ENCODE data around the gene ELP2. TPM values are rescaled to one million over a fixed set of nuclear protein-coding genes. Genes with fewer than 3 reads are reported as not detected.

The ELP2 gene
- total and polyA plus RNA-seq, 4 experiments from 2014 or later = 76.3 to 143 (median 110) TPM

DNA sequence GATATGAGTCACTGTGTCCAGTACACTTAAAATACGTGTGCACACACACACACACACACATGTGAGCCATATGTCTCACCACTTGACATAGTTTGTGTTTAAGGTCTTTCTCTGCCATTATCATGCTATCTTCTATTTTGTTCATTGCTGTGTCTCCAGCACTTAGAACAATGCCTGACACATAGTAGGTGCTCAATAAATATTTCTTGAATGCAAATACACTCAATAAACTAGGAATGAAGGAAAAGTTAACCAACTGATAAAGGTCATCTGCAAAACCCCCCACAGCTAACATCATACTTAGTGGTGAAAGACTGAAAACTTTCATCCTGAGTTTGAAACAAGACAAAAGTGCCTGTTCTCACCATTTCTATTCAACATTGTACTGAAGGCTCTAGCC, 62.0 kb downstream of the ELP2 start:
- peaks cover 8% of the 10 kb centered on the region for H3K4me1 ChIP-seq (ENCODE audit: insufficient read depth, low read length)
- POLR2A ChIA-PET (ENCODE audit: partially characterized antibody) = no interaction called here
- DNase-seq = no peak
- Mint-ChIP-seq H3K27ac (no peak overlapping the region), H3K27me3 (peaks cover 4 to 7% of the 10 kb centered on the region in 2 donors), H3K4me1 (peaks cover 0 to 8% (median 3%) of the 10 kb centered on the region in 4 donors), H3K36me3 (peaks cover 0 to 4% of the 10 kb centered on the region in 2 donors), H3K9me3 (no peaks in the 10 kb centered on the region), H3K4me3 (no peak overlapping the region)
- no peak overlapping the region for H3K4me3 ChIP-seq (ENCODE audit: low read length in 2 of 2)
- no peaks in the 10 kb centered on the region for H3K27me3 ChIP-seq (ENCODE audit: insufficient read depth, low read length)
- no peak overlapping the region for H3K27ac ChIP-seq (ENCODE audit: low read depth, low read length)
- no peaks in the 10 kb centered on the region for H3K36me3 ChIP-seq (ENCODE audit: insufficient read depth, low read length)
- H3K9me3 ChIP-seq (ENCODE audit: control insufficient read depth in 1 of 2, low read length in 2 of 2) = no peaks in the 10 kb centered on the region
- intact Hi-C loops (cut with micrococcal nuclease) = no loop called here
- CTCF ChIA-PET (ENCODE audit: partially characterized antibody) = no interaction called here

- Histone ChIP-seq H3K4me3 (ENCODE audit: low read length in 2 of 2) (no peak overlapping the region), H3K9me3 (ENCODE audit: control insufficient read depth in 1 of 2, low read length in 2 of 2) (no peaks in the 10 kb centered on the region), H3K27ac (ENCODE audit: low read depth, low read length) (no peak overlapping the region), H3K4me1 (ENCODE audit: insufficient read depth, low read length) (no peaks in the 10 kb centered on the region), H3K27me3 (ENCODE audit: insufficient read depth, low read length) (no peaks in the 10 kb centered on the region), H3K36me3 (ENCODE audit: insufficient read depth, low read length) (no peaks in the 10 kb centered on the region)
- POLR2A ChIA-PET (ENCODE audit: partially characterized antibody) = no interaction called here
- no peaks in the 10 kb centered on the region for H3K4me1 Mint-ChIP-seq
- H3K36me3 Mint-ChIP-seq = peaks cover 0 to 4% of the 10 kb centered on the region in 2 donors
- CTCF ChIA-PET (ENCODE audit: partially characterized antibody) = interaction anchor here (1.1 kb wide), 1 partner anchor 12 kb away, joined by 3 read pairs; no protein-coding TSS in a partner anchor
- intact Hi-C loops (cut with micrococcal nuclease) = no loop called here
- peaks cover 2 to 5% of the 10 kb centered on the region in 2 donors for H3K27me3 Mint-ChIP-seq
- no peak overlapping the region for H3K27ac Mint-ChIP-seq
- no peak for DNase-seq
- no peak overlapping the region for H3K4me3 Mint-ChIP-seq
- no peaks in the 10 kb centered on the region for H3K9me3 Mint-ChIP-seq
Measured at GRCh38 chr18:36194600-36195315, 65.1 kb downstream of the ELP2 start.

DNA sequence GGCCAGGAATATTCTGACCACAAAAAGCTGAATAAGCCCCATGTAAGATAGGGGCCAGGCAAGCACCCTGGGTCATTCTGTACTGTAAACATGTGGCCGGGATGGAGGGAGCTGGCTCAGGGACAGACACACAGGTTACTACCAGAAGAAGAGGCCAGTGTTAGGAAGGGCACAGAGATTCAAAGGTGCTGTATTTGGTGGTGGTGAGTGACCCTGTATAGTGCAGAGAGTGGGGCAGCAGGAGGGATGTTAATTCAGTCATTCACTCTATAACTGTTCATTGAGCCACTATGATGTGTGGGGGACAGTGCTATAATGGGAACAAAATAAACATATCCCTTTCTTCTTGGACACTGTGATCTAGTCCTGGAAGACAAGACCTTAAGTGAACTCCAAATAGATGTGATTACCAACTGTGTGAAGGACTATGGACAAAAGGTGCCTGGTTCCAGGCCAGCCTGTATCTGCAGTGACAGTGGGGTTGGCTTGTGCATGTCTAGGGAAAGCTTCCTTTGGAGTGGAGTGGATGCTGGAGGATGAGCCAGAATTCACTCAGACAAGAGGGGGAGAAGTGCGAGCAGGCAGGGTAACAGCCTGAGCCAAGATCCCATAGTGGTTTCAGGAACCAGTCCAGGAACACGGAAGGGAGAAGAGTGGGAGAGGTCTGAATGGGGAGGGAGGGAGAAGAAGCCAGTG, 65.9 kb downstream of the ELP2 start:
- Mint-ChIP-seq H3K27me3 (peaks cover 2 to 5% of the 10 kb centered on the region in 2 donors), H3K9me3 (no peaks in the 10 kb centered on the region), H3K4me3 (no peak overlapping the region), H3K36me3 (peaks cover 0 to 4% of the 10 kb centered on the region in 2 donors), H3K27ac (no peak overlapping the region), H3K4me1 (no peaks in the 10 kb centered on the region)
- Histone ChIP-seq H3K9me3 (ENCODE audit: control insufficient read depth in 1 of 2, low read length in 2 of 2) (no peaks in the 10 kb centered on the region), H3K27me3 (ENCODE audit: insufficient read depth, low read length) (no peaks in the 10 kb centered on the region), H3K4me3 (ENCODE audit: low read length in 2 of 2) (no peak overlapping the region), H3K27ac (ENCODE audit: low read depth, low read length) (no peak overlapping the region), H3K36me3 (ENCODE audit: insufficient read depth, low read length) (no peaks in the 10 kb centered on the region), H3K4me1 (ENCODE audit: insufficient read depth, low read length) (no peaks in the 10 kb centered on the region)
- ChIA-PET CTCF (ENCODE audit: partially characterized antibody) (no interaction called here), POLR2A (ENCODE audit: partially characterized antibody) (no interaction called here)
- intact Hi-C loops (cut with micrococcal nuclease) = no loop called here
- DNase-seq = no peak

DNA sequence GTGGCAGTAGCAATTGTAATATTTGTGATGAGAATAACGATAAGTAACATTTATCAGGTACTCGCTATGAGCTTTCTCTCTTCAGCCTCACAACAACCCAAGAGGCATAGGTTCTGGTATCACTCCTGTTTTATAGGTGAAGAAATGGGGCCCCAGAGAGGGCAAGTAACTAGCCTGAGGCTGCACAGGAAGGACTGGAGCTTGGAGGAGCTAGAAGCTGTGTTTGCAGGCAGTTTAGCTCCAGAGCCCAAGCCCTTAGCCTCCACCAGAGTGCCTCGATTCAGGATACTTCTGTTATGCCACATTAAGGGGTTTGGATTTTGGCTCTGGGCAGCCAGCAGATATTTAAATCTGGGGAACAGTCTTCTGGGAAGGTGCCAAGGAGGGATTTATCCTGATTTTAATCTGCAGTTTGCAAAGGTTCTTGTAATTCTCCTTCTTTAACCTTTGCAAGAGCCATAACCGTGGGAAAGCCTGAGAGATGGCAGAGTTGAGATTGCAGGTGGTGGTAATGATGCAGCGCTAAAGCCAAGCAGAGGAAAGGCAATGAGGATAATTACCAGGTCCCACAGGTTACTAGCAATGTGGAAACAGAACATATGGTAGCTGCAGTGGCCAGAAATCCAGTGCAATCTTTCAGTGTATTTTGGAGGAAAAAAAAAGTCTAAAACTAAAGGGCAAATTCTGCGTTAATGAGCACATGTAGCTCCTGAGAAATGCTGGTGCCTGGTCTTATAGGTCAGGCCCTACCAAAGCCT, 66.7 kb downstream of the ELP2 start:
- no peaks in the 10 kb centered on the region for H3K9me3 Mint-ChIP-seq
- DNase-seq = no peak
- CTCF ChIA-PET (ENCODE audit: partially characterized antibody) = no interaction called here

GRCh38 chr18:36197511-36198166, 67.9 kb downstream of the ELP2 start:
- H3K27ac ChIP-seq (ENCODE audit: low read depth, low read length) = no peak overlapping the region
- ChIA-PET CTCF (ENCODE audit: partially characterized antibody) (no interaction called here), POLR2A (ENCODE audit: partially characterized antibody) (no interaction called here)
- DNase-seq = no peak
- no peaks in the 10 kb centered on the region for H3K27me3 ChIP-seq (ENCODE audit: insufficient read depth, low read length)
- H3K4me1 Mint-ChIP-seq = no peaks in the 10 kb centered on the region
- H3K4me1 ChIP-seq (ENCODE audit: insufficient read depth, low read length) = no peaks in the 10 kb centered on the region
- H3K36me3 ChIP-seq (ENCODE audit: insufficient read depth, low read length) = no peaks in the 10 kb centered on the region
- no peaks in the 10 kb centered on the region for H3K9me3 Mint-ChIP-seq
- H3K27me3 Mint-ChIP-seq = peaks cover 3% of the 10 kb centered on the region in 2 donors
- no peak overlapping the region for H3K4me3 Mint-ChIP-seq
- H3K36me3 Mint-ChIP-seq = no peaks in the 10 kb centered on the region
- intact Hi-C loops (cut with micrococcal nuclease) = no loop called here
- H3K9me3 ChIP-seq (ENCODE audit: control insufficient read depth in 1 of 2, low read length in 2 of 2) = no peaks in the 10 kb centered on the region
- H3K27ac Mint-ChIP-seq = no peak overlapping the region
- H3K4me3 ChIP-seq (ENCODE audit: low read length in 2 of 2) = no peak overlapping the region

More for the DNA sequence above, 66.7 kb downstream of the ELP2 start:
- Mint-ChIP-seq H3K27ac (no peak overlapping the region), H3K4me3 (no peak overlapping the region), H3K4me1 (no peaks in the 10 kb centered on the region), H3K27me3 (peaks cover 1 to 3% of the 10 kb centered on the region in 2 donors), H3K36me3 (no peaks in the 10 kb centered on the region)
- H3K27me3 ChIP-seq (ENCODE audit: insufficient read depth, low read length) = no peaks in the 10 kb centered on the region
- no peaks in the 10 kb centered on the region for H3K4me1 ChIP-seq (ENCODE audit: insufficient read depth, low read length)
- POLR2A ChIA-PET (ENCODE audit: partially characterized antibody) = no interaction called here
- no peak overlapping the region for H3K27ac ChIP-seq (ENCODE audit: low read depth, low read length)
- no peak overlapping the region for H3K4me3 ChIP-seq (ENCODE audit: low read length in 2 of 2)
- H3K36me3 ChIP-seq (ENCODE audit: insufficient read depth, low read length) = no peaks in the 10 kb centered on the region
- no peaks in the 10 kb centered on the region for H3K9me3 ChIP-seq (ENCODE audit: control insufficient read depth in 1 of 2, low read length in 2 of 2)
- intact Hi-C loops (cut with micrococcal nuclease) = no loop called here

DNA sequence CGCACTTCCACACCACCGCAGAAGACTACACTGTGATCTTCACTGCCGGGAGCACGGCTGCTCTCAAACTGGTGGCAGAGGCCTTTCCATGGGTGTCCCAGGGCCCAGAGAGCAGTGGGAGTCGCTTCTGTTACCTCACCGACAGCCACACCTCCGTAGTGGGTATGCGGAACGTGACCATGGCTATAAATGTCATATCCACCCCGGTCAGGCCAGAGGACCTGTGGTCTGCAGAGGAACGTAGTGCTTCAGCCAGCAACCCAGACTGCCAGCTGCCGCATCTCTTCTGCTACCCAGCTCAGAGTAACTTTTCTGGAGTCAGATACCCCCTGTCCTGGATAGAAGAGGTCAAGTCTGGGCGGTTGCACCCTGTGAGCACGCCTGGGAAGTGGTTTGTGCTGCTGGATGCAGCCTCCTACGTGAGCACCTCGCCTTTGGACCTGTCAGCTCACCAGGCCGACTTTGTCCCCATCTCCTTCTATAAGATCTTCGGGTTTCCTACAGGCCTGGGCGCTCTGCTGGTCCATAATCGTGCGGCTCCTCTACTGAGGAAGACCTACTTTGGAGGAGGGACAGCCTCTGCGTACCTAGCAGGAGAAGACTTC, 70.1 kb downstream of the ELP2 start:
- Mint-ChIP-seq H3K27ac (no peak overlapping the region), H3K27me3 (peaks cover 0 to 1% of the 10 kb centered on the region in 2 donors), H3K9me3 (no peaks in the 10 kb centered on the region), H3K36me3 (no peaks in the 10 kb centered on the region), H3K4me3 (no peak overlapping the region), H3K4me1 (no peaks in the 10 kb centered on the region)
- ChIA-PET CTCF (ENCODE audit: partially characterized antibody) (no interaction called here), POLR2A (ENCODE audit: partially characterized antibody) (no interaction called here)
- Histone ChIP-seq H3K4me1 (ENCODE audit: insufficient read depth, low read length) (no peaks in the 10 kb centered on the region), H3K36me3 (ENCODE audit: insufficient read depth, low read length) (no peaks in the 10 kb centered on the region), H3K27me3 (ENCODE audit: insufficient read depth, low read length) (no peaks in the 10 kb centered on the region), H3K4me3 (ENCODE audit: low read length in 2 of 2) (no peak overlapping the region), H3K9me3 (ENCODE audit: control insufficient read depth in 1 of 2, low read length in 2 of 2) (no peaks in the 10 kb centered on the region), H3K27ac (ENCODE audit: low read depth, low read length) (no peak overlapping the region)
- intact Hi-C loops (cut with micrococcal nuclease) = no loop called here
- DNase-seq = no peak

DNA sequence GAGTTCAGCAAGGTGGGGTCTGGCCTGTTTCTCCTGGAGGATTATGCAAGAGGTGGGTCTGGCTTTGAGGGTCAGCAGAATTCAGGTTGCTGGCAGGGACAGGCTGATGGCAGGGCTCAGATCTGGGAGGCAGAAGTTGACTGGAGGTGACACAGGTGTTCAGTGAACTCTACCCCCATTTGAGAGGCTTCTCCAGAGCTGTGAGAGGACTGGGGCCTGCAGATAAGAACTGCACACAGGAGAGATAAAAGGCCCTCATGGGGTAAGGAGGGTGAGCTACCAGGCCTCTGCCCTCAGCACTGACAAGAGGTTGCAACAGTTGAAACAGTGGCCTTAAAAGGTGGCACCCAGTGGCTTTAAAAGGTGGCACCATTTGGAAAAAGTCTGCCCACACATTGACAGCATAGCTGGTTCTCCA, 70.7 kb downstream of the ELP2 start:
- Histone ChIP-seq H3K27me3 (ENCODE audit: insufficient read depth, low read length) (no peaks in the 10 kb centered on the region), H3K9me3 (ENCODE audit: control insufficient read depth in 1 of 2, low read length in 2 of 2) (no peaks in the 10 kb centered on the region), H3K4me3 (ENCODE audit: low read length in 2 of 2) (no peak overlapping the region), H3K4me1 (ENCODE audit: insufficient read depth, low read length) (no peaks in the 10 kb centered on the region), H3K27ac (ENCODE audit: low read depth, low read length) (no peak overlapping the region), H3K36me3 (ENCODE audit: insufficient read depth, low read length) (no peaks in the 10 kb centered on the region)
- no peak for DNase-seq
- Mint-ChIP-seq H3K27ac (no peak overlapping the region), H3K36me3 (no peaks in the 10 kb centered on the region), H3K4me1 (no peaks in the 10 kb centered on the region), H3K4me3 (no peak overlapping the region), H3K9me3 (no peaks in the 10 kb centered on the region), H3K27me3 (peaks cover 0 to 1% of the 10 kb centered on the region in 2 donors)
- ChIA-PET CTCF (ENCODE audit: partially characterized antibody) (no interaction called here), POLR2A (ENCODE audit: partially characterized antibody) (no interaction called here)
- intact Hi-C loops (cut with micrococcal nuclease) = no loop called here
